Adrenal gland (tissue), 12 donors: Measurements from ENCODE around the gene JARID2. TPM values are rescaled to one million over a fixed set of nuclear protein-coding genes. Genes with fewer than 3 reads are reported as not detected.

Source experiments
- DNase-seq, 7 donors: peaks; one replicate each; pipeline ENCODE4 v3.0.0-alpha.2; 2019 to 2020
- H3K27ac ChIP-seq, 5 donors: fragments of 200-600 bp; sonication (generic) in 4 of 5; 1 replicate in 3 of 5; 2 replicates in 2 of 5; pipeline versions ENCODE4 v1.5.1 to v1.8.0; 2016 to 2020; ENCODE audit warnings: mild to moderate bottlenecking in 1 of 5
- H3K27me3 ChIP-seq: fragments of 200-600 bp; 2 replicates; pipeline ENCODE4 v1.8.0; 2021
- H3K36me3 ChIP-seq, 2 donors: fragments of 200-600 bp; replicated peaks in 1 of 2; 1 replicate in 1 of 2; 2 replicates in 1 of 2; pipeline versions ENCODE4 v1.5.1 to v1.8.0; 2018 to 2022
- H3K4me1 ChIP-seq, 2 donors: fragments of 200-600 bp; replicated peaks in 1 of 2; 1 replicate in 1 of 2; 2 replicates in 1 of 2; pipeline versions ENCODE4 v1.5.1 to v1.8.0; 2018 to 2021
- H3K4me3 ChIP-seq, 4 donors: fragments of 200-600 bp; sonication (generic) in 3 of 4; one replicate each; pipeline ENCODE4 v1.5.1; 2016 to 2018
- H3K9me3 ChIP-seq, 3 donors: fragments of 200-600 bp; sonication (generic) in 1 of 3; replicated peaks in 1 of 3; 1 replicate in 2 of 3; 2 replicates in 1 of 3; pipeline versions ENCODE4 v1.5.1 to v1.8.0; 2016 to 2021
- CTCF ChIP-seq, 6 experiments: fragments of 450-650 bp in 4 of 6; fragments of 200-600 bp in 2 of 6; sonication (generic) in 1 of 6; IDR thresholded peaks; 1 replicate in 5 of 6; 2 replicates in 1 of 6; pipeline versions ENCODE4 v1.5.1 to v1.8.0; 2016 to 2021; ENCODE audit warnings: antibody characterized with exemption in 6 of 6, mild to moderate bottlenecking in 2 of 6, moderate library complexity in 1 of 6
- POLR2A ChIP-seq, 2 donors: fragments of 450-650 bp; IDR thresholded peaks; one replicate each; pipeline ENCODE4 v1.6.1; 2017; ENCODE audit warnings: antibody characterized with exemption in 2 of 2, mild to moderate bottlenecking in 2 of 2, moderate library complexity in 1 of 2
- WGBS, 4 donors: extraction: QIAGEN DNeasy Blood & Tissue Kit in 2 of 4; methylation state at CpG; one replicate each; pipeline versions ENCODE4 v1.1.5 to v1.1.7; 2013 to 2017; 5-methylcytosine and 5-hydroxymethylcytosine counted together
- intact Hi-C, 2 donors: fragments of 100-400 bp; cut with DNase I; formaldehyde crosslinking; loops; one replicate each; pipeline versions ENCODE4 v1.14.1 to v1.15.0; 2022 to 2023
- polyA plus RNA-seq, 3 donors: library from polyadenylated mRNA; stranded (reverse); fragments of 200-250 nt in 2 of 3; fragments of 350-450 nt in 1 of 3; fragmentation: Illumina TruSeq in 1 of 3; extraction: RNeasy Lipid Tissue Mini Kit (QIAGEN cat#74804) in 1 of 3; gene quantifications; one replicate each; pipeline ENCODE4 v1.2.3, GENCODE V29; 2013 to 2014
- total RNA-seq, 9 donors: library from RNA; depleted of rRNA in 4 of 9; stranded (reverse); fragments of >200 nt in 4 of 9; fragments of 120-200 nt in 1 of 9; fragmentation: NEBNext Ultra II Directional in 1 of 9; extraction: Animal tissue kit (Norgen Biotek cat#: 25700) in 1 of 9; gene quantifications; one replicate each; pipeline versions ENCODE4 v1.1.0 to v1.2.4, GENCODE V29; 2013 to 2023
- donor health status: healthy with polysubstance abuse.
- donor health status: Bipolar disorder and iron deficiency.
- donor health status: DM: yes; HTN: yes; CAD: no.
- donor health status: DM: no; HTN: no; CAD: no.
- donor health status: DM: no; HTN: no; CAD: no.
- donor health status: DM: yes; HTN: yes; CAD: no.

The JARID2 gene
- total and polyA plus RNA-seq, 12 donors: 3.0 to 13.6 (median 8.2) TPM

- TF ChIP-seq CTCF (IDR thresholded peaks at IDR 0.05) (no peak), POLR2A (IDR thresholded peaks at IDR 0.05) (no peak)
- Histone ChIP-seq H3K27ac (peak overlapping the region in 3 of 5 donors; percentile 37 to 72 (median 47)), H3K4me3 (peak overlapping the region in 1 of 4 donors; percentile 35), H3K36me3 (no peaks in the 10 kb centered on the region), H3K27me3 (no peaks in the 10 kb centered on the region), H3K4me1 (peaks cover 51 to 67% of the 10 kb centered on the region in 2 donors), H3K9me3 (no peaks in the 10 kb centered on the region)
- intact Hi-C loops: no loop called here
- WGBS, 4 donors: 20 to 32% (median 24%) methylated on average over 3 to 5 of the region's 5 CpGs
- DNase-seq: peak in 4 of 7 donors; percentile 39 to 51 (median 48)
Measured at GRCh38 chr6:15265787-15266186, 19.9 kb downstream of the JARID2 start.

- H3K27ac ChIP-seq: peak overlapping the region in 3 of 5 donors; percentile 37 to 72 (median 47)
- TF ChIP-seq CTCF (IDR thresholded peaks at IDR 0.05): no peak
- TF ChIP-seq POLR2A (IDR thresholded peaks at IDR 0.05): no peak
- H3K9me3 ChIP-seq: no peaks in the 10 kb centered on the region
- H3K27me3 ChIP-seq: no peaks in the 10 kb centered on the region
- intact Hi-C loops: no loop called here
- 42 to 49% (median 46%) methylated on average over 10 to 11 of the region's 11 CpGs for WGBS, 4 donors
- peak in 1 of 7 donors; percentile 43 for DNase-seq
- H3K4me1 ChIP-seq: peaks cover 51 to 60% of the 10 kb centered on the region in 2 donors
- no peaks in the 10 kb centered on the region for H3K36me3 ChIP-seq
- no peak overlapping the region for H3K4me3 ChIP-seq
Measured at GRCh38 chr6:15266423-15266996, 20.6 kb downstream of the JARID2 start.

GRCh38 chr6:15267221-15267620 lies 21.4 kb downstream of the JARID2 start:
- Histone ChIP-seq H3K4me3 (no peak overlapping the region), H3K4me1 (peaks cover 51 to 60% of the 10 kb centered on the region in 2 donors), H3K27me3 (no peaks in the 10 kb centered on the region), H3K27ac (peak overlapping the region in 1 of 5 donors; percentile 31), H3K9me3 (no peaks in the 10 kb centered on the region), H3K36me3 (no peaks in the 10 kb centered on the region)
- no peak for TF ChIP-seq CTCF (IDR thresholded peaks at IDR 0.05)
- TF ChIP-seq POLR2A (IDR thresholded peaks at IDR 0.05): no peak
- WGBS, 4 donors: 92 to 100% (median 96%) methylated on average over 2 of the region's 2 CpGs
- intact Hi-C loops: no loop called here
- no peak for DNase-seq

GRCh38 chr6:15268137-15268908 lies 22.5 kb downstream of the JARID2 start:
- peaks cover 51 to 60% of the 10 kb centered on the region in 2 donors for H3K4me1 ChIP-seq
- no peaks in the 10 kb centered on the region for H3K27me3 ChIP-seq
- H3K4me3 ChIP-seq: no peak overlapping the region
- no peaks in the 10 kb centered on the region for H3K36me3 ChIP-seq
- no peak for DNase-seq
- peak overlapping the region in 2 of 5 donors; percentile 39 to 72 for H3K27ac ChIP-seq
- TF ChIP-seq POLR2A (IDR thresholded peaks at IDR 0.05) (no peak), CTCF (IDR thresholded peaks at IDR 0.05) (no peak)
- intact Hi-C loops: no loop called here
- H3K9me3 ChIP-seq: no peaks in the 10 kb centered on the region
- 42 to 54% (median 46%) methylated on average over 10 of the region's 10 CpGs for WGBS, 4 donors
